ENCODE data around the gene POLE3.

The POLE3 gene

GRCh38 chr9:113399646-113400200, 10.8 kb downstream of the POLE3 start:
- no peak for DNase-seq (ENCODE audit: extremely low read depth, insufficient read length)
- Histone ChIP-seq H3K27me3 (replicated peaks; ENCODE audit: control insufficient read depth, insufficient read depth, low read length) (no peaks in the 10 kb centered on the region), H3K4me3 (replicated peaks; ENCODE audit: low read depth, low read length) (no peak overlapping the region), H3K36me3 (ENCODE audit: control insufficient read depth, insufficient read depth, low read length) (no peaks in the 10 kb centered on the region; the same call in 1 of the 2 replicates)
- TF ChIP-seq, protein P1, sequence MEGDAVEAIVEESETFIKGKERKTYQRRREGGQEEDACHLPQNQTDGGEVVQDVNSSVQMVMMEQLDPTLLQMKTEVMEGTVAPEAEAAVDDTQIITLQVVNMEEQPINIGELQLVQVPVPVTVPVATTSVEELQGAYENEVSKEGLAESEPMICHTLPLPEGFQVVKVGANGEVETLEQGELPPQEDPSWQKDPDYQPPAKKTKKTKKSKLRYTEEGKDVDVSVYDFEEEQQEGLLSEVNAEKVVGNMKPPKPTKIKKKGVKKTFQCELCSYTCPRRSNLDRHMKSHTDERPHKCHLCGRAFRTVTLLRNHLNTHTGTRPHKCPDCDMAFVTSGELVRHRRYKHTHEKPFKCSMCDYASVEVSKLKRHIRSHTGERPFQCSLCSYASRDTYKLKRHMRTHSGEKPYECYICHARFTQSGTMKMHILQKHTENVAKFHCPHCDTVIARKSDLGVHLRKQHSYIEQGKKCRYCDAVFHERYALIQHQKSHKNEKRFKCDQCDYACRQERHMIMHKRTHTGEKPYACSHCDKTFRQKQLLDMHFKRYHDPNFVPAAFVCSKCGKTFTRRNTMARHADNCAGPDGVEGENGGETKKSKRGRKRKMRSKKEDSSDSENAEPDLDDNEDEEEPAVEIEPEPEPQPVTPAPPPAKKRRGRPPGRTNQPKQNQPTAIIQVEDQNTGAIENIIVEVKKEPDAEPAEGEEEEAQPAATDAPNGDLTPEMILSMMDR (IDR thresholded peaks at IDR 0.05; ENCODE audit: insufficient read depth, low read length, poor library complexity, severe bottlenecking) = no peak

GRCh38 chr9:113398796-113399195, 11.7 kb downstream of the POLE3 start:
- Histone ChIP-seq H3K36me3 (ENCODE audit: control insufficient read depth, insufficient read depth, low read length) (no peaks in the 10 kb centered on the region; the same call in 1 of the 2 replicates), H3K4me3 (replicated peaks; ENCODE audit: low read depth, low read length) (no peak overlapping the region), H3K27me3 (replicated peaks; ENCODE audit: control insufficient read depth, insufficient read depth, low read length) (no peaks in the 10 kb centered on the region)
- no peak for DNase-seq (ENCODE audit: extremely low read depth, insufficient read length)
- TF ChIP-seq, protein P1 (IDR thresholded peaks at IDR 0.05; ENCODE audit: insufficient read depth, low read length, poor library complexity, severe bottlenecking) = no peak

DNA sequence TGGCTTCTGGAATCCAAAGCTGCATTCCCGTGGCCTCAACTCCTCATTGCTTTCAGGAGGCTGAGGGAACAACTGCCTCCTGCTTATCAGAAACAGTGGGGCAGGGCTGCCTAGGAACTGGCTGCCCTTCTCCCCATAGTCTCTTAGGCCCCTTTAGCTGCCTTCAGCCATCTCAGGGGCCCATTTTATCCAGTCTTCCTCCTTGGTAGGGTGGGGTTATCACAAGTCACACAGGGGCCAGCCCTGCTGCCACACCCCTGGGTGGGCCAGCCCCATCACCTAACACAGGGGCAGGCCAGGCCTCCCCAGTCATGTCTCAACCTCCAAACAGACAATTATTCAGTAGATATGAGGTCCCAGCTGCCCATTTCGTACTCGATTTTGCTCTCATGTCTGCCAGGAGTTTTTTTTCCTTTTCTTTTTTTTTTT, 13.3 kb downstream of the POLE3 start:
- Histone ChIP-seq H3K4me3 (replicated peaks; ENCODE audit: low read depth, low read length) (no peak overlapping the region), H3K27me3 (replicated peaks; ENCODE audit: control insufficient read depth, insufficient read depth, low read length) (no peaks in the 10 kb centered on the region), H3K36me3 (ENCODE audit: control insufficient read depth, insufficient read depth, low read length) (no peaks in the 10 kb centered on the region; the same call in none of the 2 replicates)
- TF ChIP-seq, protein P1 (IDR thresholded peaks at IDR 0.05; ENCODE audit: insufficient read depth, low read length, poor library complexity, severe bottlenecking) = no peak
- DNase-seq (ENCODE audit: extremely low read depth, insufficient read length) = no peak

GRCh38 chr9:113395000-113395861, 15.2 kb downstream of the POLE3 start:
- TF ChIP-seq, protein P1 (IDR thresholded peaks at IDR 0.05; ENCODE audit: insufficient read depth, low read length, poor library complexity, severe bottlenecking) = no peak
- Histone ChIP-seq H3K36me3 (ENCODE audit: control insufficient read depth, insufficient read depth, low read length) (peaks cover 4% of the 10 kb centered on the region), H3K27me3 (replicated peaks; ENCODE audit: control insufficient read depth, insufficient read depth, low read length) (no peaks in the 10 kb centered on the region), H3K4me3 (replicated peaks; ENCODE audit: low read depth, low read length) (no peak overlapping the region)
- no peak for DNase-seq (ENCODE audit: extremely low read depth, insufficient read length)

- H3K36me3 ChIP-seq (ENCODE audit: control insufficient read depth, insufficient read depth, low read length) = peaks cover 12% of the 10 kb centered on the region
Observed at GRCh38 chr9:113393281-113393680, 17.2 kb downstream of the POLE3 start.

More at GRCh38 chr9:113393281-113393680, 17.2 kb downstream of the POLE3 start:
- TF ChIP-seq, protein P1 (IDR thresholded peaks at IDR 0.05; ENCODE audit: insufficient read depth, low read length, poor library complexity, severe bottlenecking) = no peak
- no peaks in the 10 kb centered on the region for H3K27me3 ChIP-seq (replicated peaks; ENCODE audit: control insufficient read depth, insufficient read depth, low read length)
- H3K4me3 ChIP-seq (replicated peaks; ENCODE audit: low read depth, low read length) = no peak overlapping the region
- DNase-seq (ENCODE audit: extremely low read depth, insufficient read length) = no peak

Measured in GM06990 (cell line).